B cell (primary cell): Measurements from ENCODE around the gene FBLN7. TPM values are rescaled to one million over a fixed set of nuclear protein-coding genes. Genes with fewer than 3 reads are reported as not detected.

Experiments used
- ATAC-seq: fragments of 200-7000 bp; cut with Tn5 transposase; one replicate; pipeline ENCODE4 v1.10.0; 2021; ENCODE audit warnings: low read depth, mild to moderate bottlenecking, moderate number of reproducible peaks, moderate library complexity
- CTCF ChIA-PET: fragments of 350-600 bp; sonication (Branson Sonifier 250); formaldehyde crosslinking; loops from one replicate; lab custom pipeline; 2021; ENCODE audit warnings: antibody characterized with exemption, inconsistent platforms; lab: Charles Lee
- POLR2A ChIA-PET: fragments of 350-600 bp; sonication (Branson Sonifier 250); formaldehyde crosslinking; loops from one replicate; lab custom pipeline; 2021; ENCODE audit warnings: antibody characterized with exemption; lab: Charles Lee
- DNase-seq: peaks from one replicate; pipeline ENCODE4 v3.0.0; 2013
- H2AFZ ChIP-seq: 2 replicates; pipeline ENCODE4 v1.6.1; 2012; ENCODE audit warnings: mild to moderate bottlenecking, low read depth, low read length; ENCODE audit not compliant: insufficient read depth, poor library complexity, severe bottlenecking
- H3K27ac ChIP-seq, 2 donors: 1 replicate in 1 of 2; 2 replicates in 1 of 2; pipeline ENCODE4 v1.5.1; 2012 to 2013; ENCODE audit warnings: low read length in 2 of 2, mild to moderate bottlenecking in 2 of 2, moderate library complexity in 1 of 2
- H3K27me3 ChIP-seq, 4 experiments: fragments of 200-600 bp in 1 of 4; sonication (generic) in 1 of 4; replicated peaks in 1 of 4; 1 replicate in 2 of 4; 2 replicates in 2 of 4; pipeline versions ENCODE4 v1.6.1 to v1.7.0; 2013 to 2016; ENCODE audit warnings: low read length in 3 of 4, mild to moderate bottlenecking in 2 of 4, mixed read lengths in 1 of 4, moderate library complexity in 1 of 4; ENCODE audit not compliant: insufficient read depth in 4 of 4, control insufficient read depth in 3 of 4; ENCODE audit errors: control extremely low read depth in 1 of 4
- H3K36me3 ChIP-seq, 2 experiments: replicated peaks in 1 of 2; 1 replicate in 1 of 2; 2 replicates in 1 of 2; pipeline versions ENCODE4 v1.6.1 to v1.7.1; 2013; ENCODE audit warnings: low read length in 1 of 2; ENCODE audit not compliant: insufficient read depth in 2 of 2, control insufficient read depth in 1 of 2; ENCODE audit errors: control extremely low read depth in 1 of 2, extremely low read depth in 1 of 2
- H3K4me1 ChIP-seq, 2 donors: fragments of 200-600 bp in 1 of 2; sonication (generic) in 1 of 2; 1 replicate in 1 of 2; 2 replicates in 1 of 2; pipeline versions ENCODE4 v1.5.1 to v1.6.1; 2013 to 2017; ENCODE audit warnings: low read length in 2 of 2; ENCODE audit not compliant: control insufficient read depth in 2 of 2, insufficient read depth in 2 of 2
- H3K4me2 ChIP-seq: replicated peaks from 2 replicates; pipeline ENCODE3; 2012; ENCODE audit warnings: mild to moderate bottlenecking, low read depth, low read length; ENCODE audit not compliant: poor library complexity, severe bottlenecking
- H3K4me3 ChIP-seq, 5 experiments: fragments of 200-600 bp in 1 of 5; sonication (generic) in 1 of 5; 1 replicate in 3 of 5; 2 replicates in 2 of 5; pipeline versions ENCODE4 v1.5.1 to v1.7.0; 2011 to 2016; ENCODE audit warnings: low read length in 4 of 5, mild to moderate bottlenecking in 4 of 5, low read depth in 2 of 5, control low read depth in 1 of 5, moderate library complexity in 1 of 5; ENCODE audit not compliant: insufficient read depth in 1 of 5; ENCODE audit errors: control extremely low read depth in 1 of 5, extremely low read depth in 1 of 5
- H3K79me2 ChIP-seq: fragments of 200-600 bp; sonication (generic); one replicate; pipeline ENCODE4 v1.6.0; 2016; ENCODE audit warnings: low read length; ENCODE audit not compliant: control insufficient read depth, insufficient read depth
- H3K9ac ChIP-seq: fragments of 200-600 bp; sonication (generic); 2 replicates; pipeline ENCODE4 v1.6.1; 2017; ENCODE audit warnings: mild to moderate bottlenecking, low read length, moderate library complexity
- H3K9me3 ChIP-seq, 3 donors: one replicate each; pipeline versions ENCODE4 v1.6.1 to v1.7.1; 2013; ENCODE audit warnings: low read length in 2 of 3; ENCODE audit not compliant: control insufficient read depth in 2 of 3, insufficient read depth in 1 of 3; ENCODE audit errors: control extremely low read depth in 1 of 3
- H4K20me1 ChIP-seq: 2 replicates; pipeline ENCODE4 v1.6.0; 2012; ENCODE audit warnings: mild to moderate bottlenecking, low read length; ENCODE audit not compliant: insufficient read depth, control insufficient read depth, poor library complexity, severe bottlenecking
- H3K27ac Mint-ChIP-seq: one replicate; pipeline ENCODE4 v1.8.0; 2021; ENCODE audit warnings: mixed read lengths
- H3K27me3 Mint-ChIP-seq: one replicate; pipeline ENCODE4 v1.8.0; 2021; ENCODE audit warnings: mixed read lengths
- H3K4me1 Mint-ChIP-seq: one replicate; pipeline ENCODE4 v1.8.0; 2021; ENCODE audit warnings: mixed read lengths
- H3K4me3 Mint-ChIP-seq: one replicate; pipeline ENCODE4 v1.8.0; 2021; ENCODE audit warnings: mixed read lengths
- H3K9me3 Mint-ChIP-seq: one replicate; pipeline ENCODE4 v1.8.0; 2022; ENCODE audit warnings: mixed read lengths; ENCODE audit not compliant: insufficient read depth
- CTCF ChIP-seq: fragments of 200-600 bp; IDR thresholded peaks from one replicate; pipeline ENCODE4 v1.8.0; 2022; ENCODE audit warnings: antibody characterized with exemption, mild to moderate bottlenecking
- EZH2 ChIP-seq: IDR thresholded peaks from 2 replicates; pipeline ENCODE4 v1.6.1; 2012; ENCODE audit warnings: borderline replicate concordance, low read depth, mild to moderate bottlenecking, moderate library complexity, low read length; ENCODE audit not compliant: insufficient read depth, poor library complexity, severe bottlenecking
- WGBS: methylation state at CpG from one replicate; pipeline ENCODE4 v1.1.5; 2013; ENCODE audit warnings: missing lambda C conversion rate; ENCODE audit not compliant: insufficient coverage; 5-methylcytosine and 5-hydroxymethylcytosine counted together
- intact Hi-C: fragments of 100-400 bp; cut with micrococcal nuclease; formaldehyde crosslinking; loops from one replicate; pipeline ENCODE4 v1.10.0; 2022
- polyA plus RNA-seq: library from polyadenylated mRNA; depleted of rRNA; stranded (reverse); fragments of >200 nt; gene quantifications from 2 replicates; pipeline ENCODE4 v1.2.3, GENCODE V29; 2012
- total RNA-seq, 2 donors: library from RNA; stranded (reverse); fragments of 120-200 nt in 1 of 2; gene quantifications; 1 replicate in 1 of 2; 2 replicates in 1 of 2; pipeline versions ENCODE4 v1.2.3 to v1.2.4, GENCODE V29; 2013 to 2022

Gene FBLN7
- total and polyA plus RNA-seq, 2 donors (not counting 1 experiment from before 2014, with no cell fraction given): 0.13 to 1.1 TPM

DNA sequence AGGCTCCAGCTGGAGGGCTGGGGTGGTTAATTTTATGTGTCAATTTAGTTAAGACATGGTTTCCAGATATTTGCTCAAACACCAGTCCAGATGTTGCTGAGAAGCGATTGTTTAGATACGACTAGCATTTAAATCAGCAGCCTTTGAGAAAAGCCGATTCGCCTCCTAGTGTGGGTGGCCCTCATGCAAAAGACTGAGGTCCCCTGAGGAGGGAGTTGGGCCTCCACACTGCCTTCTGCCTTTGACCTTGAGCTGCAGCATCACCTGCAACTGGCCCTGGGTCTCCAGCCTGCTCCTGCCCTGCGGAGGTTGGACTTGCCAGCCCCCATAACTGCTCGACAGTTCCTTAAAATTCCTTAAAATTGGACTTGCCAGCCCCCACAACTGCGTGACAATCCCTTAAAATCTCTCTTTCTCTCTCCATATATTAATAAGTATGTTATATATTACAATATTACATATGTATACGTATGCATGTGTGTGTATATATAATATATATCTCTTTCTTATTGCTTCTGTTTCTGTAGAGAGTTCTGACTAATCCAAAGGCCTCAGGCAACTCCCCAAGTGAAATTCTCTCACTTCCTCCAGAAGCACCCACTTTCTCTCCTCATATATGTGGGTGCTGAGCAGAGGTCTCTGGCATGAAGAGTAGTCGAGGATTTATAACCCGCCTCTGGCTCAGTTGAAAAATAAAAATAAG lies 14.4 kb downstream of the FBLN7 start:
- intact Hi-C loops: no loop called here
- Mint-ChIP-seq H3K9me3 (no peaks in the 10 kb centered on the region), H3K27ac (no peak overlapping the region), H3K4me3 (no peak overlapping the region), H3K27me3 (no peaks in the 10 kb centered on the region), H3K4me1 (peaks cover 28% of the 10 kb centered on the region)
- Histone ChIP-seq H3K4me1 (peaks cover 20 to 26% of the 10 kb centered on the region in 2 donors), H3K9ac (no peak overlapping the region), H3K4me3 (no peak overlapping the region), H3K4me2 (no peak overlapping the region), H2AFZ (no peak overlapping the region), H3K36me3 (no peaks in the 10 kb centered on the region), H3K9me3 (peaks cover 0 to 5% (median 0%) of the 10 kb centered on the region in 3 donors), H3K27me3 (no peaks in the 10 kb centered on the region), H3K79me2 (no peaks in the 10 kb centered on the region), H4K20me1 (no peaks in the 10 kb centered on the region), H3K27ac (no peak overlapping the region)
- ATAC-seq (no peak), DNase-seq (no peak)
- 89% methylated on average over 5 of the region's 10 CpGs for WGBS
- POLR2A ChIA-PET: no interaction called here
- CTCF ChIA-PET: no interaction called here
- TF ChIP-seq CTCF (no peak), EZH2 (no peak)

DNA sequence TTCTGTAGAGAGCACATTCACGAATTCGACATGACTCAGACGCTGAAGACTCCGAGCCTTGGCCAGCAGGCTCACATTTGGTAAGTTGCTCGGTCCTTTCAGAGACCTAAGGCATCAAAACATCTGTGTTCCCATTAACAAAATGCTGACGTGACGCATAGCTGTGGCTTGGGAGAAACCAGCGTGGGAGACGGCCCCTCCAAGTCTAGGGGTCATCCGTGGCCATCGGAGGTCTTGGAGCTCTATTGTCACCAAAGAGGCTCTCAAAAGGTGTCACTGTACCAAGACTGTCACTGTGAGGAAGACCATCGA lies 14.9 kb downstream of the FBLN7 start:
- H3K9me3 Mint-ChIP-seq: no peaks in the 10 kb centered on the region
- POLR2A ChIA-PET: no interaction called here

More for the DNA sequence above, 14.9 kb downstream of the FBLN7 start:
- H3K27me3 Mint-ChIP-seq: no peaks in the 10 kb centered on the region
- ATAC-seq (no peak), DNase-seq (no peak)
- CTCF ChIA-PET: interaction anchor here (0.6 kb wide), 1 partner anchor 9 kb away, joined by 3 read pairs; no protein-coding TSS in a partner anchor
- Histone ChIP-seq H4K20me1 (no peaks in the 10 kb centered on the region), H3K4me3 (no peak overlapping the region), H3K4me2 (no peak overlapping the region), H3K9me3 (peaks cover 0 to 5% (median 0%) of the 10 kb centered on the region in 3 donors), H3K4me1 (peaks cover 20 to 26% of the 10 kb centered on the region in 2 donors), H3K9ac (no peak overlapping the region), H2AFZ (no peak overlapping the region), H3K79me2 (no peaks in the 10 kb centered on the region), H3K36me3 (no peaks in the 10 kb centered on the region), H3K27ac (no peak overlapping the region), H3K27me3 (no peaks in the 10 kb centered on the region)
- TF ChIP-seq CTCF (no peak), EZH2 (no peak)
- H3K4me1 Mint-ChIP-seq: peaks cover 28% of the 10 kb centered on the region
- intact Hi-C loops: no loop called here
- WGBS: 98% methylated on average over 12 of the region's 12 CpGs
- H3K4me3 Mint-ChIP-seq: no peak overlapping the region
- H3K27ac Mint-ChIP-seq: no peak overlapping the region
